ENCODE results near the gene ABCB11. TPM values are rescaled to one million over a fixed set of nuclear protein-coding genes. Genes with fewer than 3 reads are reported as not detected.

The ABCB11 gene
- total RNA-seq, 4 donors from 2014 or later = 0.29 TPM; not detected in 3

DNA sequence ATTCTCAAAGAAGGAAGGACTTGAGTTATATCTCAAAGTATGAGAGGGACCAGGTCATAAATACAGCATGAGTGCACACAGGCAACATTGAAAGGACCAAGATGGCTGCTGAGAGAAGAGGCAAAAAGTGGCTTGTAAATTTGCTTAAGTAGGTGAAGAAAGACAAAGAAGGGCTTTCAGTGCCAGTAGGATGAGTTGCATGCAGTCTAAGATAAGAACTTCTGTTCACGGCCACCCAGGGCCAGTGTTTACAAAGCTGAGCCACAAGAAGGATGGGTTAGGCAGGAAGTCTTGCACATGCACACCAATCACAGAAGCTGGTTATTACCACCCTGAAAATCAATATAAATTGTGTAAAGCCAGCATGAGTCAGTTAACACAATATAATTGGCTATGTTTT, 3.1 kb upstream of the ABCB11 start:
- intact Hi-C loops (cut with DNase I; ENCODE audit: low total_unique reads) = no loop called here
- no peak for TF ChIP-seq POLR2A (IDR thresholded peaks at IDR 0.05)
- TF ChIP-seq, protein P1, sequence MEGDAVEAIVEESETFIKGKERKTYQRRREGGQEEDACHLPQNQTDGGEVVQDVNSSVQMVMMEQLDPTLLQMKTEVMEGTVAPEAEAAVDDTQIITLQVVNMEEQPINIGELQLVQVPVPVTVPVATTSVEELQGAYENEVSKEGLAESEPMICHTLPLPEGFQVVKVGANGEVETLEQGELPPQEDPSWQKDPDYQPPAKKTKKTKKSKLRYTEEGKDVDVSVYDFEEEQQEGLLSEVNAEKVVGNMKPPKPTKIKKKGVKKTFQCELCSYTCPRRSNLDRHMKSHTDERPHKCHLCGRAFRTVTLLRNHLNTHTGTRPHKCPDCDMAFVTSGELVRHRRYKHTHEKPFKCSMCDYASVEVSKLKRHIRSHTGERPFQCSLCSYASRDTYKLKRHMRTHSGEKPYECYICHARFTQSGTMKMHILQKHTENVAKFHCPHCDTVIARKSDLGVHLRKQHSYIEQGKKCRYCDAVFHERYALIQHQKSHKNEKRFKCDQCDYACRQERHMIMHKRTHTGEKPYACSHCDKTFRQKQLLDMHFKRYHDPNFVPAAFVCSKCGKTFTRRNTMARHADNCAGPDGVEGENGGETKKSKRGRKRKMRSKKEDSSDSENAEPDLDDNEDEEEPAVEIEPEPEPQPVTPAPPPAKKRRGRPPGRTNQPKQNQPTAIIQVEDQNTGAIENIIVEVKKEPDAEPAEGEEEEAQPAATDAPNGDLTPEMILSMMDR (IDR thresholded peaks at IDR 0.05) = no peak
- DNase-seq = no peak

DNA sequence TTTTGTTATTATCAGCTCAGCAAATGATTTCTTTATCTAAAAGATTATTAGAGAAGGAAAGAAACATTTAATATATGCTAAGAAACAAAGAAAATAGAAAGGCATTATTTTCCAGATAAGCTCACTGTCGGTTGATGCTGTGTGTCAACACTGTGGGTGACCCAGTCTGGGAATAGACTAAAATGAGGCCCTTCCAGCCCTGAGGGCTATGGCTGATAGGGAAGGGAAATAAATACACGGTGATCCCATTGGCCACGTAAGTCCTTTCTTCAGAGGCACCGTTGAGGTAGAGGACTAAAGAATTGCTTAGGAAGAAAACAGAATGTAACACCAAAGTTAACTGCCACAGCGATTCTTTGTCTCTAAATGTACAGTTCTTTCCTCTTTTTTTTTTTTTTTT, 1.8 kb downstream of the ABCB11 start:
- no peaks in the 10 kb centered on the region for H3K36me3 ChIP-seq
- H3K4me1 ChIP-seq = no peaks in the 10 kb centered on the region
- intact Hi-C loops (cut with DNase I; ENCODE audit: low total_unique reads) = no loop called here
- no peak overlapping the region for H3K4me3 ChIP-seq
- no peaks in the 10 kb centered on the region for H3K9me3 ChIP-seq
- no peaks in the 10 kb centered on the region for H3K27me3 ChIP-seq
- DNase-seq = no peak
- no peak overlapping the region for H3K27ac ChIP-seq
- TF ChIP-seq, protein P1 (IDR thresholded peaks at IDR 0.05) = no peak
- no peak for TF ChIP-seq POLR2A (IDR thresholded peaks at IDR 0.05)

More for the DNA sequence above, 3.1 kb upstream of the ABCB11 start:
- Histone ChIP-seq H3K9me3 (no peaks in the 10 kb centered on the region), H3K27ac (no peak overlapping the region), H3K27me3 (no peaks in the 10 kb centered on the region), H3K4me1 (no peaks in the 10 kb centered on the region), H3K36me3 (no peaks in the 10 kb centered on the region), H3K4me3 (no peak overlapping the region)

DNA sequence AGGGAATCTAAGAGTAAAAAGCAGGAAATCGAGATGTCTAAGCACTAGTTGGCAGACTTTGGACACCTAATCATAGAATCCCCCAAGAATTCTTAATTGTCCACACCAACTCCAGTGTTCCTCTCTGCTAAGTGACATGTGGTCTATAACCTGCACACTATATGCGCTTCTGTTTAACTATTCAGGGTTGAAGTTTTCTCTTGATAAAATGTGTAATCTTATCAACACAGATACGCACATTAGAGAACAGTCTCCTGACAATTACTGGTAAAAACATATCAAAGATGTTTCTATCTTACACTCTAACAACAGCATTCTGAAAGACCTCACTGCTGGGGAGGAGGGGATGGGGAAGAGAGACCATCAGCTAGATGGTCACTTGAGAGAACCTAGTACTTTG, 3.9 kb downstream of the ABCB11 start:
- Histone ChIP-seq H3K27me3 (no peaks in the 10 kb centered on the region), H3K9me3 (no peaks in the 10 kb centered on the region), H3K4me1 (no peaks in the 10 kb centered on the region), H3K36me3 (no peaks in the 10 kb centered on the region), H3K27ac (no peak overlapping the region), H3K4me3 (no peak overlapping the region)
- no peak for DNase-seq
- TF ChIP-seq, protein P1 (IDR thresholded peaks at IDR 0.05) = no peak
- no peak for TF ChIP-seq POLR2A (IDR thresholded peaks at IDR 0.05)
- intact Hi-C loops (cut with DNase I; ENCODE audit: low total_unique reads) = no loop called here

DNA sequence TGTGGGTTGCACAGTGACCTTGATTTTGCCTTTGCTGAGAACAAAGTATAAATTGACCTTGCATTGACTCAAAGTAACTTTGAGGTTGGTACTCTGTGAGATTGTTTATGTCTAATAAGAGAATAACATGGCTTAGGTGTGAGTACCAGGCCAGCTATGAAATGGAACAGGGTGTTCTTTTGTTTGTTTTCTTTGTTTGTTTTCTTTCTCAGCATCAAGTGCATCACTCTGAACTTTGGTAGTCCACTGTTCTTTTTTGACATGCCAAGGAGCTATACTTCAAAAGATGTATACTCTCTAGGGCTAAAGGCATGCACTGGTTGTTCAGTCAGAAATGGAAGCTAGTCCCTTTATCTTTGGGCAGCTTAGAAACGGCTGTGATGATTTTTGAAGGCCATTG, 5.1 kb downstream of the ABCB11 start:
- Histone ChIP-seq H3K36me3 (no peaks in the 10 kb centered on the region), H3K4me1 (no peaks in the 10 kb centered on the region), H3K27me3 (no peaks in the 10 kb centered on the region), H3K9me3 (no peaks in the 10 kb centered on the region), H3K4me3 (no peak overlapping the region), H3K27ac (no peak overlapping the region)
- TF ChIP-seq, protein P1 (IDR thresholded peaks at IDR 0.05) = no peak
- TF ChIP-seq POLR2A (IDR thresholded peaks at IDR 0.05) = no peak
- intact Hi-C loops (cut with DNase I; ENCODE audit: low total_unique reads) = no loop called here
- DNase-seq = no peak

DNA sequence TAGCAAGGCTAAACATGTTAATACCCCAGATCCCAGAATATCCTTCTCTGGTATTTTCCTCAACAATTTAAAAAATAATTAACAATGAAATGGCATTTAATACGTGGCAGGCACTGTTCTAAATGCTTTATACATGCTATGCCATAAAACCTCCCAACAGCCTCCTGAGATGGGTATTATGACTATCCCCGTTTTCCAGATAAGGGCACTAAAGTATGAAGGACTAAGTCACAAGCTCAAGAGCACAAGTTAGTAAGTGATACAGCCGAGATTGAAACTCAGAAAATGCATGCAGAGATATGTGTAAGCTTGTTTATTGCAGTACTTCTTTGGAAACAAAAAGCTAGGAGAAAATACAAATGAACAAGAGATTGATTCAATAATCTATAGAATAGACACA, 8.0 kb downstream of the ABCB11 start:
- H3K27me3 ChIP-seq = no peaks in the 10 kb centered on the region
- intact Hi-C loops (cut with DNase I; ENCODE audit: low total_unique reads) = no loop called here
- H3K9me3 ChIP-seq = no peaks in the 10 kb centered on the region
- no peaks in the 10 kb centered on the region for H3K4me1 ChIP-seq
- no peaks in the 10 kb centered on the region for H3K36me3 ChIP-seq
- H3K27ac ChIP-seq = no peak overlapping the region
- DNase-seq = no peak
- no peak for TF ChIP-seq POLR2A (IDR thresholded peaks at IDR 0.05)
- TF ChIP-seq, protein P1 (IDR thresholded peaks at IDR 0.05) = no peak
- no peak overlapping the region for H3K4me3 ChIP-seq

Measured in uterus (tissue), 4 donors.